Endometrium (tissue), 2 donors: Measurements from ENCODE around the gene RPP40.
A peak's percentile ranks its signal among the peaks of the same experiment; 100 is the strongest.
"Not testable (repeated sequence)": the region's sequence is repeated elsewhere in the genome, so short reads cannot be mapped to it uniquely, and the experiment has no call there.

Experiments
- FAIRE-seq: peaks from 2 replicates; lab custom pipeline; 2012; peaks lifted over from hg19 to GRCh38; lab: Jason Lieb, UNC
- donor health status: control.
- donor health status: control.

RPP40 gene

GRCh38 chr6:5003604-5004372 is at the start of gene RPP40:
TSS of gene RPP40 (minus strand) at chr6:5004037. CDS start at chr6:5004002, 35 bp downstream.
- FAIRE-seq = peak; percentile 31

DNA sequence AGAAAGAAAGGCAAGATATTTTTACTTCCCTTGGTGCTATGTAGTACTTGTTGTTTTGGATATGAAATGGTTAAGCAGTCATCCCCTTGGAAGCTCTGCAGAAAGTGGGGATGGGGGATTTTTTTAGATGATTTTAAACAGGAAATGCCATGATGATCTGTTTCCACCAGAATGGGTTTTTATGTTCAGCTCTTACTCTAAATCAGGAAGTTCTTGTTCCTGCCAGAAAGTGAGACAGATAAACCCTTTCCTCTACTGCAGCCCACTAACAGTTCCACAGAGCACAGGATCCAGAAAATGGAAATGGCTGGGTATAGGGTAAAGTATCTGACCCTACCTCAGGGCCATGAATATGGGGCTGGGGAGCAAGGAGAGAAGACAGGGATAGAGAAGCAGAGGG is 49.2 kb upstream of the RPP40 start:
- FAIRE-seq = no peak

DNA sequence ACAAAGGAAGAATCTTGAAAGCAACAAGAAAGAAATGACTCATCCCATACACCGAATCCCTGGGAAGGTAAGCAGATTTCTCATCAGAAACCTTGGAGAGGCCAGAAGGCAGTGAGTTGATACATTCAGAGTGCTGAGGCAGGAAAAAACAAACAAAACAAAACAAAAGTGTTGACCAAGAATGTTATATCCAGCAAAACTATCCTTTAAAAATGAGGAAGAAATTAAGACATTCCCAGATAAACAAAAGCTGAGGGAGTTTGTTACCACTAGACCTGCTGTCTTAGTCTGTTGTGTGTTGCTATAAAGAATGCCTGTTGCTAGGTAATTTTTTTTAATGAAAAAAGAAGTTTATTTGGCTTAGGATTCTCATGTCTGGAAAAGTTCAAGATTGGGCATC is 47.6 kb upstream of the RPP40 start:
- no peak for FAIRE-seq

- FAIRE-seq = no peak
Observed at GRCh38 chr6:5050009-5050408, 46.2 kb upstream of the RPP40 start.

- FAIRE-seq = no peak
Observed at GRCh38 chr6:5046430-5046829, 42.6 kb upstream of the RPP40 start.

DNA sequence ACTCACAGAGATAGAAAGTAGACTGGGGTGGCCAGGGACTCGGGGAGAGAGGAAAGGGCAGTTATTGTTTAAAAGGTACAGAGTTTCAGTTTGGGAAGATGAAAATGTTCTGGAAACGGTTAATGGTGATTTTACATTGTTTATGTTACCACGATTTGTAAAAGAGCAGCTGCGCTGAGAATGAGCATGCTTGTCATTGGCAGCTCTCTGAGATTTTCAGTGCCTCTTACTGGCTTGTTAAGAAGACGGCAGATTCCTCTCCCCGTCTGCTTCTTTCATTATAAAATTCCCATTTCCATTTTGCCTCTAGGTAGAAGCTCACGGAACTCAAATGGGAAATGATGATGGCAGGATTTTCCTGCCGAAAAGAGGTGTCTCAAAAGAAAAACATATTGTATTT is 41.6 kb upstream of the RPP40 start:
- FAIRE-seq = no peak

- FAIRE-seq = no peak
Observed at GRCh38 chr6:5044866-5045265, 41.0 kb upstream of the RPP40 start.

GRCh38 chr6:5042436-5042835 is 38.6 kb upstream of the RPP40 start:
- FAIRE-seq = no peak

DNA sequence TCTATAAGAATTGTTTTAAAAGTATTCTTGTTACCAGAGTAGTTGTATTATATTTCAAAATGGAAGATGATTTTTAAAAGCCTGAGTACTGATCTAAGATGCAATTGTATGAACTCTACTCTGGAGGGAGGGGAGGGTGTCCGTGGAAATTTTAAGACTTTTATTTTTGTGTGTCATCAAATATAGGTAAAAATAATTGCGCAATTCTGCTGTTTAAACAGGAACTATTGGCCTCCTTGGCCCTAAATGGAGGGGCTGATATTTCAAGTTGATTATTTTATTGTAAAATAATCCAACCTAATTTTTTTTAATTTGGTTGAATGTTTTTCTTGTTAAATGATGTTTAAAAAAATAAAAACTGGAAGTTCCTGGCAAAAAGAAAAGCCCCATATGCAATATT is 38.1 kb upstream of the RPP40 start:
- no peak for FAIRE-seq

GRCh38 chr6:5036269-5036668 is 32.4 kb upstream of the RPP40 start:
- FAIRE-seq = no peak

GRCh38 chr6:5034736-5035135 is 30.9 kb upstream of the RPP40 start:
- no peak for FAIRE-seq

DNA sequence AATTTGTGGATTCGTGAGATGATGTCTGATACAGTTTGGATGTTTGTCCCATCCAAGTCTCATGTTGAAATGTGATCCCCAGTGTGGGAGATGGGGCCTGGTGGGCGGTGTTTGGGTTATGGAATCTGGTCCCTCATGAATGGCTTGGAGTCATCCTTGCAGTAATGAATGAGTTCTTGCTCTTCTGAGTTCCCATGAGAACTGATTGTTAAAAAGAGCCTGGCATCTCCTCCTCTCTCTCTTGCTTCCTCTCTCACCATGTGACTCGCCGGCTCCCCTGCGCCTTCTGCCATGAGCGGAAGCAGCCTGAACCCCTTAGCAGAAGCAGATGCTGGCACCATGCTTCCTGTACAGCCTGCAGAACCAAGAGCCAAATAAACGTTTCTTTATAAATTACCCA is 30.5 kb upstream of the RPP40 start:
- FAIRE-seq = no peak

GRCh38 chr6:5033214-5033904 is 29.5 kb upstream of the RPP40 start:
- not testable (repeated sequence) for FAIRE-seq

- not testable (repeated sequence) for FAIRE-seq
Observed at GRCh38 chr6:5032706-5033105, 28.9 kb upstream of the RPP40 start.

DNA sequence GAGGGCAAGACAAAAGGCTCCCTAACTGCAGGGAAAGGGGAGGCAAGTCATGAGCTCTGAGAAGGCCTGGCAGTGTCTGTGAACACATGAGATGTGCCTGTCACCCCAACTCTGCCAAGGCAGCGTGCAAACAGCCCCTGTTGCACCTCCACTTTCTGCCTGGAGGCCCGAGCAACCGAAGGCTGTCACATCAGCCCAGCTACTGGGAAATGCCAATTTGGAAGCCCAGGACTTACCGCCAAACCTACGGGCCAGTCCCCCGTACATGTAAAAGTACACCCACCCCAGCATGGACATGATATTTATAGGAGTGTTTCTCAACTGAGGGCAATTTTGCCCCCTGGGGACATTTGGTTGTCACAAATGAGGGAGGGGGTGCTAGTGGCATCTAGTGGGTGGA is 27.3 kb upstream of the RPP40 start:
- FAIRE-seq = no peak

- FAIRE-seq = no peak
Observed at GRCh38 chr6:5030596-5031136, 26.8 kb upstream of the RPP40 start.

DNA sequence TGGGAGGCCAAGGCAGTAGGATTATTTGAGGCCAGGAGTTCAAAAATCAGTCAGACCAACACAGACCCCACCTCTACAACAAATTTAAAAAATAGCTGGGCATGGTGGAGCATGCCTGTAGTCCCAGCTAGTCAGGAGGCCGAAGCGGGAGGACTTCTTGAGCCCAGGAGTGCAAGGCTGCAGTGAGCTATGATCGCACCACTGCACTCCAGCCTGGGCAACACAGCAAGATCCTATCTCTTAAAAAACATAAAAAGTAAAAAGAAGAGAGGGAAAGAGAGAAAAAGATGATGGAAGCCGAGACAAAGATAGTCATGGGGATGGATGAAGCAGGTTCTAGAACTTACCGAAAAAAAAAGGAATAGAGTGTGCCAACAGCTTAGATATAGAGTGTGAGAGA is 25.8 kb upstream of the RPP40 start:
- no peak for FAIRE-seq

DNA sequence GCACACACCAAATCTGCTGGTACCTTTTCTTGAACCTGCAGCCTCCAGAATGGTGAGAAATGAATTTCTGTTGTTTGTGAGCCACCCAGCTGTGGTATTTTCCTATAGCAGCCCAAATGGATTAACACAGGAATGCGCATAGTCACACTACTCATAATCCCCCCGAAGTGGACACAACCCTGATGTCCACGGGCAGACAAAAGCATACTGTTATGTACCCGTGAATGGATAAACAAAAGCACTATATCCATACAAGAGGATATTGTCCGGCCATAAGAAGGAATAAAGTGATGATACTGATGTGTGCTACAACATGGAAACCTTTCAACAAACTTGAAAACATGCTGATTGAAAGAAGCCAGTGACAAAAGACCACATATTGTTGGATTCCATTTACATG is 25.1 kb upstream of the RPP40 start:
- FAIRE-seq = no peak

GRCh38 chr6:5028301-5028700 is 24.5 kb upstream of the RPP40 start:
- no peak for FAIRE-seq

DNA sequence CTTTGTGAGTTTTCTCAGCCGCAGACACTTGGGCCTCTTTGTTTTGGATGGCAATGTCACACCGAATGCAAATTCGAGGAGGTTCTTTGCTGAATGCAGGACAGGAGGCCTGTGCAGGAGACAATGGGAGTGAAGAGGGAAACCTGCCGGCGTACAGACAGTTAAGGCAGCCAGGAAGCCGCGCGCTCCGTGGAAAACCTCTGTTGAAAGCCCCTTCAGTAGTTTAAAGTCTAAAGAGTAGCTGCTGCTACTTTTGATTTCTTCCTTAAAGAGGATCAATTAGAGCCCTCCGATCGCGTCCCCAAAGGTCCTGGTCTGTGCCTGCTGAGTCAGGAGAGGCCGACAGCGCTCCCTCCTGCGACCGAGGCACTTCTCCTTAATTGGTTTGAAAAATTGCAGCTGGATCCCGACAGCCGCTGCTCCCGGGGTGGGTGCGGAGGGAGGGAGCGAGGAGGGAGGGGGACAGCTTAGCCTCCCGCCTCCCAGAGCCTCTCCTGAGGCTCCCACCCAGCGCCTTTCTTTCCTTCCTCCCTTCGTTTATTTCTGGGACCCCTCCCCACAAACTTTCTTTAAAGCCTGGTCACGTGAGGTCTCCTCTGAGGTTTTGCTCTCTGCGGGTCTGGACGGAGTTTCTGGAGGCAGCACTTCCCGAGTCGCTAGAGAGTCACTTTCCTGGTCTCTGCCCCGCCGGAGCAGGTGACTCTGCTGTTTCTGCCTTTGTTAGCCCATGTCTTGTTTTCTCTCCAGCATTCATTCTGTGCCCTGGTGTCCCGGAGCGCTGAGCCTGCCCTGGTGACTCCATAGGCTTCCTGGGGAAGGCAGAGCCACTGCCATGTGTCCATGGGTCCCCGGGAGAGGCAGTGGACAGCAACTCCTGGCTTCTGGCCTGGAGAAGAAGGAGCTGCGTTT is 22.3 kb upstream of the RPP40 start:
- no peak for FAIRE-seq

- FAIRE-seq = no peak
Observed at GRCh38 chr6:5023923-5024322, 20.1 kb upstream of the RPP40 start.

DNA sequence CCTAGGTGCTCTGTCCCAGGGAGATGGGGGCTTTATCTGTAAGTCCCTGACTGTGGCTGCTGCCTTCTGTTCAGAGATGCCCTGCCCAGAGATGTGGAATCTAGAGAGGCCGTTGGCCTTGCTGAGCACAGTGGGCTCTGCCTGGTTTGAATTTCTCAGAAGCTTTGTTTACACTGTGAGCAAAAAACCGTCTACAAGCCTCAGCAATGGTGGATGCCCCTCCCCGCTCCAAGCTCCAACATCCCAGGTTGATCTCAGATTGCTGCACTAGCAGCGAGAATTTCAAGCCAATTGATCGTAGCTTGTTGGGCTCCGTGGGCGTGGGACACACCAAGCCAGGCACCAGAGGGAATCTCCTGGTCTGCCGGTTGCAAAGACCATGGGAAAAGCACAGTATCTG is 16.3 kb upstream of the RPP40 start:
- no peak for FAIRE-seq
